H1 (cell line): ENCODE measurements around the gene BRMS1. TPM values are rescaled to one million over a fixed set of nuclear protein-coding genes. Genes with fewer than 3 reads are reported as not detected.

ENCODE experiments used
- ASH2L ChIP-seq: fragments of 200-600, 300-600 bp; sonication (generic); IDR thresholded peaks from one replicate; pipeline ENCODE4 v1.7.1; 2017; ENCODE audit warnings: low read length
- GABPA ChIP-seq: IDR thresholded peaks from 2 replicates; pipeline ENCODE4 v1.6.1; 2011; ENCODE audit warnings: mild to moderate bottlenecking, low read length, moderate library complexity, borderline replicate concordance; ENCODE audit not compliant: insufficient read depth
- RNF2 ChIP-seq: fragments of 200-900, 300-1000 bp; sonication (generic); IDR thresholded peaks from 2 replicates; pipeline ENCODE4 v1.7.1; 2016; ENCODE audit warnings: borderline replicate concordance, low read depth, mild to moderate bottlenecking, antibody characterized with exemption, low read length; ENCODE audit not compliant: poor library complexity, severe bottlenecking; ENCODE audit errors: missing control alignments
- SIX5 ChIP-seq: IDR thresholded peaks from 2 replicates; pipeline ENCODE4 v1.6.1; 2011; ENCODE audit warnings: mild to moderate bottlenecking, low read depth, low read length
- polyA plus RNA-seq, 7 experiments: library from polyadenylated mRNA; depleted of rRNA in 3 of 7; stranded (reverse) in 5 of 7; unstranded in 2 of 7; fragments of >200 nt in 5 of 7; fragments of 200-250 nt in 2 of 7; gene quantifications; 1 replicate in 5 of 7; 2 replicates in 1 of 7; 4 replicates in 1 of 7; pipeline versions ENCODE4 v1.2.1 to v1.2.3, GENCODE V29; 2011 to 2013; ENCODE audit warnings: missing spikeins in 2 of 7, mixed read lengths in 2 of 7
- total RNA-seq: library from RNA; stranded (reverse); fragmentation: NEBNext Ultra II Directional; extraction: Animal tissue kit (Norgen Biotek cat#: 25700); gene quantifications from 2 replicates; pipeline ENCODE4 v1.2.1, GENCODE V29; 2021
- TF ChIP-seq, protein P1 (sequence below): fragments of 300-600 bp; sonication (generic); IDR thresholded peaks from 2 replicates; pipeline ENCODE4 v1.7.1; 2012; ENCODE audit warnings: low read length, moderate library complexity, mild to moderate bottlenecking, inconsistent platforms; ENCODE audit not compliant: insufficient replicate concordance
- TF ChIP-seq, protein P2 (sequence below), 3 experiments: IDR thresholded peaks; 1 replicate in 2 of 3; 2 replicates in 1 of 3; pipeline versions ENCODE4 v1.5.1 to v1.6.1; 2011; ENCODE audit warnings: low read length in 3 of 3, mild to moderate bottlenecking in 3 of 3, inconsistent platforms in 2 of 3, low read depth in 1 of 3, moderate library complexity in 1 of 3; ENCODE audit not compliant: insufficient read depth in 1 of 3; ENCODE audit errors: control extremely low read depth in 1 of 3

BRMS1 gene
- total and polyA plus RNA-seq, 2 of the 8 experiments (the other 6 are each of a cell fraction or from before 2014, with no cell fraction given): 39.2 to 46.1 TPM

DNA sequence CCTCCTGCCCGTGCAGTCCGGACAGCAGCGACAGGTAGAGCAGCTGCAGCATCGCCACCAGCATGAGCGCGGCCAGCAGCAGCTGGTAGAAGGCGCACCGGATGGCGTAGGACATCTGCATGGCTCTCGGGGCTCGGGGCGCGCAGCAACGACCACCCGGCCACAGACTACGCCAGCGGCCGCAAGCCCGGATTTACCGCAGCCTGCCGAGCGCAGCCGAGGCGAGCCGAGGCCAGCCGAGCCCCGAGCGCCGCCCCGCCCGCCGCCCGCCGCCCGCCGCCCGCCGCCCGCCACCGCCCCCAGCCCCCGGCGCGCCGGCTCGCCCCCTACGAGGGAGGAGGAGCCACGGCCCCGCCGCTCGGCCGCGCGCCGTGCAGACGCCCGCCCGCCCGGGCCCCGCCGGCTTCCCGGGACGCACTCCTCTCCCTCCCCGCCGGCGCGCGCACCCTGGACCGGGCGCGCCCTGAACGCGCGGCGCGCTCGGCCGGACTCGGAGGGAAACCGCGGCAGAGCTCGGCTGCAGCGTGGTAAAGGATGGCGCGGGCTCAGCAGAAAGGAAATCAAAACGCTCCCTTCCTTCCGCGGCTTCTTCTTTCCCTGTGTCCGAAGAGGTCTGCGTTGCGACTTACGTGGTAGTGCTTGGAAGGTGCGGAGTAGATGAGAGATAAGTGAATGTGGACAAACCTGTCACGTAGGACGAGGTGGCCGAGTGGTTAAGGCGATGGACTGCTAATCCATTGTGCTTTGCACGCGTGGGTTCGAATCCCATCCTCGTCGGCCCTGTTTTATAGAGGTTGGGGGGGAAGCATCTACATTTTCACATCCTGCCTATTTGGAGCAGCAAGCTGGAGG lies 2.7 kb upstream of the BRMS1 start, which contains the start of gene B4GAT1 (continued):
- TF ChIP-seq, protein P1, sequence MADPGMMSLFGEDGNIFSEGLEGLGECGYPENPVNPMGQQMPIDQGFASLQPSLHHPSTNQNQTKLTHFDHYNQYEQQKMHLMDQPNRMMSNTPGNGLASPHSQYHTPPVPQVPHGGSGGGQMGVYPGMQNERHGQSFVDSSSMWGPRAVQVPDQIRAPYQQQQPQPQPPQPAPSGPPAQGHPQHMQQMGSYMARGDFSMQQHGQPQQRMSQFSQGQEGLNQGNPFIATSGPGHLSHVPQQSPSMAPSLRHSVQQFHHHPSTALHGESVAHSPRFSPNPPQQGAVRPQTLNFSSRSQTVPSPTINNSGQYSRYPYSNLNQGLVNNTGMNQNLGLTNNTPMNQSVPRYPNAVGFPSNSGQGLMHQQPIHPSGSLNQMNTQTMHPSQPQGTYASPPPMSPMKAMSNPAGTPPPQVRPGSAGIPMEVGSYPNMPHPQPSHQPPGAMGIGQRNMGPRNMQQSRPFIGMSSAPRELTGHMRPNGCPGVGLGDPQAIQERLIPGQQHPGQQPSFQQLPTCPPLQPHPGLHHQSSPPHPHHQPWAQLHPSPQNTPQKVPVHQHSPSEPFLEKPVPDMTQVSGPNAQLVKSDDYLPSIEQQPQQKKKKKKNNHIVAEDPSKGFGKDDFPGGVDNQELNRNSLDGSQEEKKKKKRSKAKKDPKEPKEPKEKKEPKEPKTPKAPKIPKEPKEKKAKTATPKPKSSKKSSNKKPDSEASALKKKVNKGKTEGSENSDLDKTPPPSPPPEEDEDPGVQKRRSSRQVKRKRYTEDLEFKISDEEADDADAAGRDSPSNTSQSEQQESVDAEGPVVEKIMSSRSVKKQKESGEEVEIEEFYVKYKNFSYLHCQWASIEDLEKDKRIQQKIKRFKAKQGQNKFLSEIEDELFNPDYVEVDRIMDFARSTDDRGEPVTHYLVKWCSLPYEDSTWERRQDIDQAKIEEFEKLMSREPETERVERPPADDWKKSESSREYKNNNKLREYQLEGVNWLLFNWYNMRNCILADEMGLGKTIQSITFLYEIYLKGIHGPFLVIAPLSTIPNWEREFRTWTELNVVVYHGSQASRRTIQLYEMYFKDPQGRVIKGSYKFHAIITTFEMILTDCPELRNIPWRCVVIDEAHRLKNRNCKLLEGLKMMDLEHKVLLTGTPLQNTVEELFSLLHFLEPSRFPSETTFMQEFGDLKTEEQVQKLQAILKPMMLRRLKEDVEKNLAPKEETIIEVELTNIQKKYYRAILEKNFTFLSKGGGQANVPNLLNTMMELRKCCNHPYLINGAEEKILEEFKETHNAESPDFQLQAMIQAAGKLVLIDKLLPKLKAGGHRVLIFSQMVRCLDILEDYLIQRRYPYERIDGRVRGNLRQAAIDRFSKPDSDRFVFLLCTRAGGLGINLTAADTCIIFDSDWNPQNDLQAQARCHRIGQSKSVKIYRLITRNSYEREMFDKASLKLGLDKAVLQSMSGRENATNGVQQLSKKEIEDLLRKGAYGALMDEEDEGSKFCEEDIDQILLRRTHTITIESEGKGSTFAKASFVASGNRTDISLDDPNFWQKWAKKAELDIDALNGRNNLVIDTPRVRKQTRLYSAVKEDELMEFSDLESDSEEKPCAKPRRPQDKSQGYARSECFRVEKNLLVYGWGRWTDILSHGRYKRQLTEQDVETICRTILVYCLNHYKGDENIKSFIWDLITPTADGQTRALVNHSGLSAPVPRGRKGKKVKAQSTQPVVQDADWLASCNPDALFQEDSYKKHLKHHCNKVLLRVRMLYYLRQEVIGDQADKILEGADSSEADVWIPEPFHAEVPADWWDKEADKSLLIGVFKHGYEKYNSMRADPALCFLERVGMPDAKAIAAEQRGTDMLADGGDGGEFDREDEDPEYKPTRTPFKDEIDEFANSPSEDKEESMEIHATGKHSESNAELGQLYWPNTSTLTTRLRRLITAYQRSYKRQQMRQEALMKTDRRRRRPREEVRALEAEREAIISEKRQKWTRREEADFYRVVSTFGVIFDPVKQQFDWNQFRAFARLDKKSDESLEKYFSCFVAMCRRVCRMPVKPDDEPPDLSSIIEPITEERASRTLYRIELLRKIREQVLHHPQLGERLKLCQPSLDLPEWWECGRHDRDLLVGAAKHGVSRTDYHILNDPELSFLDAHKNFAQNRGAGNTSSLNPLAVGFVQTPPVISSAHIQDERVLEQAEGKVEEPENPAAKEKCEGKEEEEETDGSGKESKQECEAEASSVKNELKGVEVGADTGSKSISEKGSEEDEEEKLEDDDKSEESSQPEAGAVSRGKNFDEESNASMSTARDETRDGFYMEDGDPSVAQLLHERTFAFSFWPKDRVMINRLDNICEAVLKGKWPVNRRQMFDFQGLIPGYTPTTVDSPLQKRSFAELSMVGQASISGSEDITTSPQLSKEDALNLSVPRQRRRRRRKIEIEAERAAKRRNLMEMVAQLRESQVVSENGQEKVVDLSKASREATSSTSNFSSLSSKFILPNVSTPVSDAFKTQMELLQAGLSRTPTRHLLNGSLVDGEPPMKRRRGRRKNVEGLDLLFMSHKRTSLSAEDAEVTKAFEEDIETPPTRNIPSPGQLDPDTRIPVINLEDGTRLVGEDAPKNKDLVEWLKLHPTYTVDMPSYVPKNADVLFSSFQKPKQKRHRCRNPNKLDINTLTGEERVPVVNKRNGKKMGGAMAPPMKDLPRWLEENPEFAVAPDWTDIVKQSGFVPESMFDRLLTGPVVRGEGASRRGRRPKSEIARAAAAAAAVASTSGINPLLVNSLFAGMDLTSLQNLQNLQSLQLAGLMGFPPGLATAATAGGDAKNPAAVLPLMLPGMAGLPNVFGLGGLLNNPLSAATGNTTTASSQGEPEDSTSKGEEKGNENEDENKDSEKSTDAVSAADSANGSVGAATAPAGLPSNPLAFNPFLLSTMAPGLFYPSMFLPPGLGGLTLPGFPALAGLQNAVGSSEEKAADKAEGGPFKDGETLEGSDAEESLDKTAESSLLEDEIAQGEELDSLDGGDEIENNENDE: no peak
- TF ChIP-seq GABPA (no peak), RNF2 (no peak), SIX5 (no peak), ASH2L (peak; percentile 100)
- TF ChIP-seq, protein P2, sequence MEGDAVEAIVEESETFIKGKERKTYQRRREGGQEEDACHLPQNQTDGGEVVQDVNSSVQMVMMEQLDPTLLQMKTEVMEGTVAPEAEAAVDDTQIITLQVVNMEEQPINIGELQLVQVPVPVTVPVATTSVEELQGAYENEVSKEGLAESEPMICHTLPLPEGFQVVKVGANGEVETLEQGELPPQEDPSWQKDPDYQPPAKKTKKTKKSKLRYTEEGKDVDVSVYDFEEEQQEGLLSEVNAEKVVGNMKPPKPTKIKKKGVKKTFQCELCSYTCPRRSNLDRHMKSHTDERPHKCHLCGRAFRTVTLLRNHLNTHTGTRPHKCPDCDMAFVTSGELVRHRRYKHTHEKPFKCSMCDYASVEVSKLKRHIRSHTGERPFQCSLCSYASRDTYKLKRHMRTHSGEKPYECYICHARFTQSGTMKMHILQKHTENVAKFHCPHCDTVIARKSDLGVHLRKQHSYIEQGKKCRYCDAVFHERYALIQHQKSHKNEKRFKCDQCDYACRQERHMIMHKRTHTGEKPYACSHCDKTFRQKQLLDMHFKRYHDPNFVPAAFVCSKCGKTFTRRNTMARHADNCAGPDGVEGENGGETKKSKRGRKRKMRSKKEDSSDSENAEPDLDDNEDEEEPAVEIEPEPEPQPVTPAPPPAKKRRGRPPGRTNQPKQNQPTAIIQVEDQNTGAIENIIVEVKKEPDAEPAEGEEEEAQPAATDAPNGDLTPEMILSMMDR (IDR thresholded peaks at IDR 0.05; ENCODE audit: control extremely low read depth in 1 of 3, insufficient read depth in 1 of 3, low read depth in 1 of 3, low read length in 3 of 3): no peak
